ENCODE results near the gene OSBP.
A peak's percentile ranks its signal among the peaks of the same experiment; 100 is the strongest.

DNA sequence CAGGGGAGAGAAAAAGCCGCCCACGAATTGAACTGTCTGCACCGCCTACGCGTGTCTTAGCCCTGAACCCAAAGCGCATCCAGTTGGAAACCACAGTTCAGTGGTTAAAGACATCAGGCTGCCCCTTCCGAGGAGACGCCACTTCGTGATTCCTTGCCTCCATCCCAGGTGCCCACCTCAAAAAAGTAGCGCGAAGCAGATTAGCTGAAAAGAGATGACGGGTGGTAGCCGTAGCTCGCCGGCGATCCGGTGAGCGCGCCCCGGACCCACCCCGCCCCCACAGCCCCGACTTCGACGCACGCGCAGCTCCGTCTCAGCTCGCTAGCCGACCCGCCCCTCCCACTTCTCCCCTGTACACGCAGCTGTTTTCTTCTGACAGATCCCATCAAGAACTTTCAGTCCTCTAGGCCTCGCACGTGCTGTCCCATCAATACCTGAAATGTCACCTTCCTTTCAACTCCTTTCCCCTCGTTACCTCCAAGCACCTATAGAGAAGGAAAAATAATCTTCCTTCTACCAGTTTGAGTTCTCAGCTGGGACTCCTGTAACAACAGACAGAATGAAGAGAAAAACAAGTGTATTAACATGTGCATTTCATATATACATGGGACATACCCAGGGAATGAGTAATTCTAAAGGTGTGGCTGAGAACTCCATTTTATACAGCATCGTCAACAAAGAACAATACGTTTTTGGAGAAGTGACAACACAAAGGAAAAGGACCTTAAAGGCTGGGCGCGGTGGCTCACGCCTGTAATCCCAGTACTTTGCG is 54.7 kb downstream of the OSBP start:
- no peak for TF ChIP-seq EP300 (IDR thresholded peaks at IDR 0.05)
- TF ChIP-seq, protein P1, sequence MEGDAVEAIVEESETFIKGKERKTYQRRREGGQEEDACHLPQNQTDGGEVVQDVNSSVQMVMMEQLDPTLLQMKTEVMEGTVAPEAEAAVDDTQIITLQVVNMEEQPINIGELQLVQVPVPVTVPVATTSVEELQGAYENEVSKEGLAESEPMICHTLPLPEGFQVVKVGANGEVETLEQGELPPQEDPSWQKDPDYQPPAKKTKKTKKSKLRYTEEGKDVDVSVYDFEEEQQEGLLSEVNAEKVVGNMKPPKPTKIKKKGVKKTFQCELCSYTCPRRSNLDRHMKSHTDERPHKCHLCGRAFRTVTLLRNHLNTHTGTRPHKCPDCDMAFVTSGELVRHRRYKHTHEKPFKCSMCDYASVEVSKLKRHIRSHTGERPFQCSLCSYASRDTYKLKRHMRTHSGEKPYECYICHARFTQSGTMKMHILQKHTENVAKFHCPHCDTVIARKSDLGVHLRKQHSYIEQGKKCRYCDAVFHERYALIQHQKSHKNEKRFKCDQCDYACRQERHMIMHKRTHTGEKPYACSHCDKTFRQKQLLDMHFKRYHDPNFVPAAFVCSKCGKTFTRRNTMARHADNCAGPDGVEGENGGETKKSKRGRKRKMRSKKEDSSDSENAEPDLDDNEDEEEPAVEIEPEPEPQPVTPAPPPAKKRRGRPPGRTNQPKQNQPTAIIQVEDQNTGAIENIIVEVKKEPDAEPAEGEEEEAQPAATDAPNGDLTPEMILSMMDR (IDR thresholded peaks at IDR 0.05): no peak
- TF ChIP-seq POLR2A (IDR thresholded peaks at IDR 0.05; ENCODE audit: low read length): no peak
- no peak for TF ChIP-seq HOXA7 (CRISPR knock-in tag; IDR thresholded peaks at IDR 0.05)
- TF ChIP-seq KDM1A (IDR thresholded peaks at IDR 0.05; ENCODE audit: low read depth): no peak
- TF ChIP-seq, protein P2, sequence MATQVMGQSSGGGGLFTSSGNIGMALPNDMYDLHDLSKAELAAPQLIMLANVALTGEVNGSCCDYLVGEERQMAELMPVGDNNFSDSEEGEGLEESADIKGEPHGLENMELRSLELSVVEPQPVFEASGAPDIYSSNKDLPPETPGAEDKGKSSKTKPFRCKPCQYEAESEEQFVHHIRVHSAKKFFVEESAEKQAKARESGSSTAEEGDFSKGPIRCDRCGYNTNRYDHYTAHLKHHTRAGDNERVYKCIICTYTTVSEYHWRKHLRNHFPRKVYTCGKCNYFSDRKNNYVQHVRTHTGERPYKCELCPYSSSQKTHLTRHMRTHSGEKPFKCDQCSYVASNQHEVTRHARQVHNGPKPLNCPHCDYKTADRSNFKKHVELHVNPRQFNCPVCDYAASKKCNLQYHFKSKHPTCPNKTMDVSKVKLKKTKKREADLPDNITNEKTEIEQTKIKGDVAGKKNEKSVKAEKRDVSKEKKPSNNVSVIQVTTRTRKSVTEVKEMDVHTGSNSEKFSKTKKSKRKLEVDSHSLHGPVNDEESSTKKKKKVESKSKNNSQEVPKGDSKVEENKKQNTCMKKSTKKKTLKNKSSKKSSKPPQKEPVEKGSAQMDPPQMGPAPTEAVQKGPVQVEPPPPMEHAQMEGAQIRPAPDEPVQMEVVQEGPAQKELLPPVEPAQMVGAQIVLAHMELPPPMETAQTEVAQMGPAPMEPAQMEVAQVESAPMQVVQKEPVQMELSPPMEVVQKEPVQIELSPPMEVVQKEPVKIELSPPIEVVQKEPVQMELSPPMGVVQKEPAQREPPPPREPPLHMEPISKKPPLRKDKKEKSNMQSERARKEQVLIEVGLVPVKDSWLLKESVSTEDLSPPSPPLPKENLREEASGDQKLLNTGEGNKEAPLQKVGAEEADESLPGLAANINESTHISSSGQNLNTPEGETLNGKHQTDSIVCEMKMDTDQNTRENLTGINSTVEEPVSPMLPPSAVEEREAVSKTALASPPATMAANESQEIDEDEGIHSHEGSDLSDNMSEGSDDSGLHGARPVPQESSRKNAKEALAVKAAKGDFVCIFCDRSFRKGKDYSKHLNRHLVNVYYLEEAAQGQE (IDR thresholded peaks at IDR 0.05): no peak
- no peak for TF ChIP-seq MAFK (IDR thresholded peaks at IDR 0.05; ENCODE audit: partially characterized antibody)
- TF ChIP-seq ESRRA (IDR thresholded peaks at IDR 0.05; ENCODE audit: borderline replicate concordance, low read length): no peak
- TF ChIP-seq, protein P3, sequence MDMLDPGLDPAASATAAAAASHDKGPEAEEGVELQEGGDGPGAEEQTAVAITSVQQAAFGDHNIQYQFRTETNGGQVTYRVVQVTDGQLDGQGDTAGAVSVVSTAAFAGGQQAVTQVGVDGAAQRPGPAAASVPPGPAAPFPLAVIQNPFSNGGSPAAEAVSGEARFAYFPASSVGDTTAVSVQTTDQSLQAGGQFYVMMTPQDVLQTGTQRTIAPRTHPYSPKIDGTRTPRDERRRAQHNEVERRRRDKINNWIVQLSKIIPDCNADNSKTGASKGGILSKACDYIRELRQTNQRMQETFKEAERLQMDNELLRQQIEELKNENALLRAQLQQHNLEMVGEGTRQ (IDR thresholded peaks at IDR 0.05): no peak
- TF ChIP-seq, protein P4, sequence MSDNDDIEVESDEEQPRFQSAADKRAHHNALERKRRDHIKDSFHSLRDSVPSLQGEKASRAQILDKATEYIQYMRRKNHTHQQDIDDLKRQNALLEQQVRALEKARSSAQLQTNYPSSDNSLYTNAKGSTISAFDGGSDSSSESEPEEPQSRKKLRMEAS (IDR thresholded peaks at IDR 0.05): peak; percentile 87
